ENCODE measurements around the gene CAND2. TPM values are rescaled to one million over a fixed set of nuclear protein-coding genes. Genes with fewer than 3 reads are reported as not detected.

The CAND2 gene
- total and polyA plus RNA-seq, 9 of the 15 experiments (the other 6 are each of a cell fraction or from before 2014, with no cell fraction given) = 0.91 to 14.9 (median 4.3) TPM

- TF ChIP-seq, protein P1, sequence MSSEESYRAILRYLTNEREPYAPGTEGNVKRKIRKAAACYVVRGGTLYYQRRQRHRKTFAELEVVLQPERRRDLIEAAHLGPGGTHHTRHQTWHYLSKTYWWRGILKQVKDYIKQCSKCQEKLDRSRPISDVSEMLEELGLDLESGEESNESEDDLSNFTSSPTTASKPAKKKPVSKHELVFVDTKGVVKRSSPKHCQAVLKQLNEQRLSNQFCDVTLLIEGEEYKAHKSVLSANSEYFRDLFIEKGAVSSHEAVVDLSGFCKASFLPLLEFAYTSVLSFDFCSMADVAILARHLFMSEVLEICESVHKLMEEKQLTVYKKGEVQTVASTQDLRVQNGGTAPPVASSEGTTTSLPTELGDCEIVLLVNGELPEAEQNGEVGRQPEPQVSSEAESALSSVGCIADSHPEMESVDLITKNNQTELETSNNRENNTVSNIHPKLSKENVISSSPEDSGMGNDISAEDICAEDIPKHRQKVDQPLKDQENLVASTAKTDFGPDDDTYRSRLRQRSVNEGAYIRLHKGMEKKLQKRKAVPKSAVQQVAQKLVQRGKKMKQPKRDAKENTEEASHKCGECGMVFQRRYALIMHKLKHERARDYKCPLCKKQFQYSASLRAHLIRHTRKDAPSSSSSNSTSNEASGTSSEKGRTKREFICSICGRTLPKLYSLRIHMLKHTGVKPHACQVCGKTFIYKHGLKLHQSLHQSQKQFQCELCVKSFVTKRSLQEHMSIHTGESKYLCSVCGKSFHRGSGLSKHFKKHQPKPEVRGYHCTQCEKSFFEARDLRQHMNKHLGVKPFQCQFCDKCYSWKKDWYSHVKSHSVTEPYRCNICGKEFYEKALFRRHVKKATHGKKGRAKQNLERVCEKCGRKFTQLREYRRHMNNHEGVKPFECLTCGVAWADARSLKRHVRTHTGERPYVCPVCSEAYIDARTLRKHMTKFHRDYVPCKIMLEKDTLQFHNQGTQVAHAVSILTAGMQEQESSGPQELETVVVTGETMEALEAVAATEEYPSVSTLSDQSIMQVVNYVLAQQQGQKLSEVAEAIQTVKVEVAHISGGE (CRISPR knock-in tag; IDR thresholded peaks at IDR 0.05) = no peak
- TF ChIP-seq, protein P2, sequence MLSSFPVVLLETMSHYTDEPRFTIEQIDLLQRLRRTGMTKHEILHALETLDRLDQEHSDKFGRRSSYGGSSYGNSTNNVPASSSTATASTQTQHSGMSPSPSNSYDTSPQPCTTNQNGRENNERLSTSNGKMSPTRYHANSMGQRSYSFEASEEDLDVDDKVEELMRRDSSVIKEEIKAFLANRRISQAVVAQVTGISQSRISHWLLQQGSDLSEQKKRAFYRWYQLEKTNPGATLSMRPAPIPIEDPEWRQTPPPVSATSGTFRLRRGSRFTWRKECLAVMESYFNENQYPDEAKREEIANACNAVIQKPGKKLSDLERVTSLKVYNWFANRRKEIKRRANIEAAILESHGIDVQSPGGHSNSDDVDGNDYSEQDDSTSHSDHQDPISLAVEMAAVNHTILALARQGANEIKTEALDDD (IDR thresholded peaks at IDR 0.05) = no peak
- TF ChIP-seq PHF20 (IDR thresholded peaks at IDR 0.05; ENCODE audit: partially characterized antibody) = peak; percentile 66
- no peak for TF ChIP-seq RHOXF2B (CRISPR knock-in tag; conservative IDR thresholded peaks at IDR 0.05)
- TF ChIP-seq EP300 (IDR thresholded peaks at IDR 0.05; ENCODE audit: low read length) = no peak
- TF ChIP-seq SPI1 (IDR thresholded peaks at IDR 0.05; ENCODE audit: borderline replicate concordance, low read depth, low read length) = no peak
- no peak for TF ChIP-seq FOSL1 (tag; conservative IDR thresholded peaks at IDR 0.05)
- TF ChIP-seq EHMT2 (IDR thresholded peaks at IDR 0.05) = no peak
- no peak for TF ChIP-seq SREBF1 (IDR thresholded peaks at IDR 0.05; ENCODE audit: borderline replicate concordance, low read depth, low read length)
- TF ChIP-seq PTBP1 (IDR thresholded peaks at IDR 0.05; ENCODE audit: low read depth, low read length) = 0 out of 2 replicates have a peak, but pooled peaks have one; percentile 78
- no peak for TF ChIP-seq ERF (CRISPR knock-in tag; IDR thresholded peaks at IDR 0.05)
- TF ChIP-seq CAMTA2 (CRISPR knock-in tag; conservative IDR thresholded peaks at IDR 0.05) = no peak; the same call in 1 of the 2 replicates
- no peak for TF ChIP-seq ETV6 (IDR thresholded peaks at IDR 0.05; ENCODE audit: borderline replicate concordance in 1 of 2, low read depth in 2 of 2, low read length in 1 of 2)
- no peak for TF ChIP-seq ETV6 (CRISPR knock-in tag; IDR thresholded peaks at IDR 0.05; ENCODE audit: borderline replicate concordance)
- TF ChIP-seq NCOA6 (IDR thresholded peaks at IDR 0.05) = no peak
- TF ChIP-seq ZNF780A (CRISPR knock-in tag; IDR thresholded peaks at IDR 0.05) = no peak
- TF ChIP-seq BCLAF1 (IDR thresholded peaks at IDR 0.05; ENCODE audit: borderline replicate concordance in 1 of 2, control insufficient read depth in 1 of 2, low read depth in 2 of 2, low read length in 1 of 2) = 0 out of 4 replicates have a peak, but pooled peaks of 1 of the 2 experiments have one; percentile 30
- TF ChIP-seq ZNF12 (CRISPR knock-in tag; IDR thresholded peaks at IDR 0.05) = no peak
Observed at GRCh38 chr3:12796171-12797123, at the start of gene CAND2 (continued).

Measured in K562 (cell line).